GM23338 (cell line): ENCODE results near the gene KIF1A. TPM values are rescaled to one million over a fixed set of nuclear protein-coding genes. Genes with fewer than 3 reads are reported as not detected.

ENCODE experiments used
- ATAC-seq: fragments of 200-7000 bp; cut with Tn5 transposase; 3 replicates; pipeline ENCODE4 v1.9.1; 2020
- DNase-seq: peaks from one replicate; pipeline ENCODE4 v3.0.0-alpha.2; 2015; ENCODE audit warnings: low spot score
- H2AFZ ChIP-seq: fragments of 200-600 bp; sonication (generic); 2 replicates; pipeline ENCODE4 v1.8.0; 2016; ENCODE audit warnings: antibody characterized with exemption, mild to moderate bottlenecking, moderate library complexity
- H3F3A ChIP-seq: fragments of 200-600 bp; sonication (generic); replicated peaks from 2 replicates; pipeline ENCODE4 v1.8.0; 2017; ENCODE audit warnings: antibody characterized with exemption, mixed run types, low read depth
- H3K27ac ChIP-seq: fragments of 200-600 bp; sonication (generic); 2 replicates; pipeline ENCODE4 v1.6.1; 2016; ENCODE audit warnings: low read depth
- H3K27me3 ChIP-seq: fragments of 200-600 bp; sonication (generic); 2 replicates; pipeline ENCODE4 v1.8.0; 2016; ENCODE audit warnings: mild to moderate bottlenecking, mixed run types, moderate library complexity; ENCODE audit not compliant: insufficient read depth
- H3K36me3 ChIP-seq: fragments of 200-600 bp; sonication (generic); 2 replicates; pipeline ENCODE4 v1.8.0; 2016; ENCODE audit warnings: mild to moderate bottlenecking; ENCODE audit not compliant: insufficient read depth
- H3K4me1 ChIP-seq: fragments of 200-600 bp; sonication (generic); 2 replicates; pipeline ENCODE4 v1.8.0; 2016; ENCODE audit warnings: mild to moderate bottlenecking, moderate library complexity; ENCODE audit not compliant: insufficient read depth
- H3K4me2 ChIP-seq: fragments of 200-600 bp; sonication (generic); 2 replicates; pipeline ENCODE4 v1.7.1; 2017; ENCODE audit warnings: mixed run types
- H3K4me3 ChIP-seq: fragments of 200-600 bp; sonication (generic); 2 replicates; pipeline ENCODE4 v1.6.1; 2016; ENCODE audit warnings: mixed run types
- H3K79me2 ChIP-seq: fragments of 200-600 bp; sonication (generic); replicated peaks from 2 replicates; pipeline ENCODE4 v1.8.0; 2017; ENCODE audit warnings: mild to moderate bottlenecking; ENCODE audit not compliant: insufficient read depth
- H3K9me2 ChIP-seq: fragments of 200-600 bp; sonication (generic); 2 replicates; pipeline ENCODE4 v1.8.0; 2017; ENCODE audit not compliant: insufficient read depth
- H4K20me1 ChIP-seq: fragments of 200-600 bp; sonication (generic); replicated peaks from 2 replicates; pipeline ENCODE4 v1.8.0; 2017; ENCODE audit warnings: mild to moderate bottlenecking; ENCODE audit not compliant: insufficient read depth
- H3K27ac Mint-ChIP-seq: 2 replicates; pipeline ENCODE4 v1.8.0; 2020; ENCODE audit warnings: inconsistent platforms, mild to moderate bottlenecking, moderate library complexity, mixed read lengths
- H3K27me3 Mint-ChIP-seq: 3 replicates; pipeline ENCODE4 v1.8.0; 2022; ENCODE audit warnings: low read depth, mild to moderate bottlenecking, moderate library complexity, mixed read lengths, inconsistent platforms; ENCODE audit not compliant: insufficient read depth, poor library complexity
- H3K36me3 Mint-ChIP-seq: 3 replicates; pipeline ENCODE4 v1.8.0; 2021; ENCODE audit warnings: low read depth, mild to moderate bottlenecking, inconsistent platforms, moderate library complexity, mixed read lengths
- H3K4me1 Mint-ChIP-seq: 3 replicates; pipeline ENCODE4 v1.8.0; 2020; ENCODE audit warnings: mild to moderate bottlenecking, inconsistent platforms, mixed read lengths
- H3K4me3 Mint-ChIP-seq: 3 replicates; pipeline ENCODE4 v1.8.0; 2021; ENCODE audit warnings: moderate library complexity, mild to moderate bottlenecking, inconsistent platforms, mixed read lengths
- H3K9me3 Mint-ChIP-seq: 3 replicates; pipeline ENCODE4 v1.8.0; 2020; ENCODE audit warnings: moderate library complexity, mild to moderate bottlenecking, inconsistent platforms, mixed read lengths
- CREB1 ChIP-seq: fragments of 250-450 bp; sonication (Bioruptor Pico); IDR thresholded peaks from 2 replicates; pipeline ENCODE4 v1.5.0; 2020; ENCODE audit warnings: low read depth, mild to moderate bottlenecking, moderate library complexity
- CTCF ChIP-seq, 2 experiments: fragments of 200-600 bp in 1 of 2; sonication (generic) in 1 of 2; conservative IDR thresholded peaks; 2 replicates each; pipeline versions ENCODE4 v1.5.1 to v1.6.1; 2016 to 2017; ENCODE audit warnings: antibody characterized with exemption in 2 of 2, low read depth in 2 of 2, mild to moderate bottlenecking in 2 of 2, moderate library complexity in 1 of 2
- EZH2 ChIP-seq: fragments of 200-600 bp; sonication (generic); IDR thresholded peaks from one replicate; pipeline ENCODE4 v1.8.0; 2017; ENCODE audit warnings: antibody characterized with exemption, mild to moderate bottlenecking, low read depth; ENCODE audit not compliant: unreplicated experiment
- EZH2phosphoT487 ChIP-seq: fragments of 200-600 bp; sonication (generic); IDR thresholded peaks from one replicate; pipeline ENCODE4 v1.8.1; 2018; ENCODE audit warnings: antibody characterized with exemption; ENCODE audit not compliant: unreplicated experiment
- JUNB ChIP-seq: IDR thresholded peaks from one replicate; pipeline ENCODE4 v1.6.1; 2016; ENCODE audit warnings: antibody characterized with exemption; ENCODE audit not compliant: unreplicated experiment
- NANOG ChIP-seq: IDR thresholded peaks from 2 replicates; pipeline ENCODE4 v1.6.1; 2016; ENCODE audit warnings: antibody characterized with exemption, borderline replicate concordance
- POLR2AphosphoS5 ChIP-seq: IDR thresholded peaks from 2 replicates; pipeline ENCODE4 v1.6.1; 2016; ENCODE audit warnings: antibody characterized with exemption, low read depth
- REST ChIP-seq: IDR thresholded peaks from one replicate; pipeline ENCODE4 v1.6.1; 2018; ENCODE audit warnings: antibody characterized with exemption; ENCODE audit not compliant: unreplicated experiment
- STAT1 ChIP-seq: IDR thresholded peaks from one replicate; pipeline ENCODE4 v1.6.1; 2016; ENCODE audit warnings: antibody characterized with exemption; ENCODE audit not compliant: unreplicated experiment
- ZNF114 ChIP-seq: fragments of 250-450 bp; sonication (Bioruptor Pico); IDR thresholded peaks from 2 replicates; pipeline ENCODE4 v1.5.0; 2020; ENCODE audit warnings: mild to moderate bottlenecking, moderate library complexity
- ZNF331 ChIP-seq: fragments of 250-450 bp; sonication (Bioruptor Pico); IDR thresholded peaks from 2 replicates; pipeline ENCODE4 v1.5.0; 2020; ENCODE audit warnings: low read depth, mild to moderate bottlenecking, moderate library complexity
- ZNF462 ChIP-seq: fragments of 250-450 bp; sonication (Bioruptor Pico); IDR thresholded peaks from 2 replicates; pipeline ENCODE4 v1.5.0; 2020; ENCODE audit warnings: mild to moderate bottlenecking, moderate library complexity
- polyA plus RNA-seq: library from polyadenylated mRNA; unstranded; fragments of >200 nt; fragmentation: Nextera tagmentation; extraction: Ambion mirVana; gene quantifications from 2 replicates; pipeline ENCODE4 v1.2.1, GENCODE V29; 2016
- total RNA-seq: library from RNA; depleted of rRNA; stranded (reverse); fragments of >200 nt; shearing (Covaris generic); gene quantifications from 2 replicates; pipeline ENCODE4 v1.2.3, GENCODE V29; 2014
- TF ChIP-seq, protein P1 (sequence below): IDR thresholded peaks from 2 replicates; pipeline ENCODE4 v1.6.1; 2016; ENCODE audit warnings: antibody characterized with exemption

Gene KIF1A
- total and polyA plus RNA-seq, 2 experiments from 2014 or later, result 169 to 214 TPM

- H3K27me3 ChIP-seq, result no peaks in the 10 kb centered on the region
- H3K4me3 Mint-ChIP-seq, result no peak overlapping the region
- no peak overlapping the region for H3K4me3 ChIP-seq
- H3K4me2 ChIP-seq, result no peak overlapping the region
- peaks cover 22% of the 10 kb centered on the region; the same call in 1 of the 2 replicates for H4K20me1 ChIP-seq
- no peak overlapping the region for H3K27ac Mint-ChIP-seq
- no peak overlapping the region for H3K27ac ChIP-seq
- no peak for ATAC-seq
- no peaks in the 10 kb centered on the region for H3K4me1 ChIP-seq
- no peak overlapping the region for H2AFZ ChIP-seq
- no peaks in the 10 kb centered on the region for H3K9me2 ChIP-seq
- peaks cover 6% of the 10 kb centered on the region for H3K27me3 Mint-ChIP-seq
- H3K36me3 ChIP-seq, result peaks cover 16% of the 10 kb centered on the region
- no peaks in the 10 kb centered on the region for H3K4me1 Mint-ChIP-seq
- DNase-seq, result no peak
- H3K36me3 Mint-ChIP-seq, result peaks cover 40% of the 10 kb centered on the region
- TF ChIP-seq EZH2phosphoT487 (no peak), EZH2 (no peak), JUNB (no peak), ZNF331 (CRISPR knock-in tag) (no peak), REST (no peak), CREB1 (CRISPR knock-in tag) (no peak), STAT1 (no peak), ZNF114 (CRISPR knock-in tag) (no peak), NANOG (no peak), CTCF (conservative IDR thresholded peaks at IDR 0.05; ENCODE audit: low read depth in 2 of 2) (no peak), POLR2AphosphoS5 (no peak), ZNF462 (CRISPR knock-in tag) (no peak)
- TF ChIP-seq, protein P1, sequence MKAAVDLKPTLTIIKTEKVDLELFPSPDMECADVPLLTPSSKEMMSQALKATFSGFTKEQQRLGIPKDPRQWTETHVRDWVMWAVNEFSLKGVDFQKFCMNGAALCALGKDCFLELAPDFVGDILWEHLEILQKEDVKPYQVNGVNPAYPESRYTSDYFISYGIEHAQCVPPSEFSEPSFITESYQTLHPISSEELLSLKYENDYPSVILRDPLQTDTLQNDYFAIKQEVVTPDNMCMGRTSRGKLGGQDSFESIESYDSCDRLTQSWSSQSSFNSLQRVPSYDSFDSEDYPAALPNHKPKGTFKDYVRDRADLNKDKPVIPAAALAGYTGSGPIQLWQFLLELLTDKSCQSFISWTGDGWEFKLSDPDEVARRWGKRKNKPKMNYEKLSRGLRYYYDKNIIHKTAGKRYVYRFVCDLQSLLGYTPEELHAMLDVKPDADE, result no peak
- H3K9me3 Mint-ChIP-seq, result no peaks in the 10 kb centered on the region; the same call in 2 of the 3 replicates
- H3F3A ChIP-seq, result no peaks in the 10 kb centered on the region
- no peaks in the 10 kb centered on the region for H3K79me2 ChIP-seq
These were observed 41.6 kb downstream of the KIF1A start for GRCh38 chr2:240778426-240778825.
